Measurements from ENCODE around the gene TSACC. TPM values are rescaled to one million over a fixed set of nuclear protein-coding genes. Genes with fewer than 3 reads are reported as not detected.
A peak's percentile ranks its signal among the peaks of the same experiment; 100 is the strongest.

TSACC gene
- total RNA-seq, 1 donor from 2014 or later: not detected

- Mint-ChIP-seq H3K36me3 (ENCODE audit: low read depth) (peaks cover 1% of the 10 kb centered on the region), H3K4me1 (ENCODE audit: low read depth) (peaks cover 3% of the 10 kb centered on the region), H3K27me3 (ENCODE audit: low read depth) (peaks cover 45% of the 10 kb centered on the region), H3K27ac (ENCODE audit: unreplicated experiment) (no peak overlapping the region), H3K4me3 (ENCODE audit: unreplicated experiment) (no peak overlapping the region), H3K9me3 (ENCODE audit: low read depth) (no peaks in the 10 kb centered on the region)
- no peak for TF ChIP-seq CTCF (IDR thresholded peaks at IDR 0.05)
- DNase-seq (ENCODE audit: low spot score): no peak
Measured at GRCh38 chr1:156358641-156359040, 20.3 kb downstream of the TSACC start.

- Mint-ChIP-seq H3K36me3 (ENCODE audit: low read depth) (peaks cover 1% of the 10 kb centered on the region), H3K9me3 (ENCODE audit: low read depth) (no peaks in the 10 kb centered on the region), H3K4me1 (ENCODE audit: low read depth) (peaks cover 3% of the 10 kb centered on the region), H3K27me3 (ENCODE audit: low read depth) (peaks cover 46% of the 10 kb centered on the region), H3K4me3 (ENCODE audit: unreplicated experiment) (no peak overlapping the region), H3K27ac (ENCODE audit: unreplicated experiment) (no peak overlapping the region)
- TF ChIP-seq CTCF (IDR thresholded peaks at IDR 0.05): no peak
- DNase-seq (ENCODE audit: low spot score): no peak
Measured at GRCh38 chr1:156359249-156359648, 20.9 kb downstream of the TSACC start.

GRCh38 chr1:156359973-156360372 lies 21.6 kb downstream of the TSACC start:
- Mint-ChIP-seq H3K27ac (ENCODE audit: unreplicated experiment) (no peak overlapping the region), H3K4me3 (ENCODE audit: unreplicated experiment) (no peak overlapping the region), H3K36me3 (ENCODE audit: low read depth) (peaks cover 1% of the 10 kb centered on the region), H3K4me1 (ENCODE audit: low read depth) (peaks cover 3% of the 10 kb centered on the region), H3K27me3 (ENCODE audit: low read depth) (peaks cover 44% of the 10 kb centered on the region), H3K9me3 (ENCODE audit: low read depth) (no peaks in the 10 kb centered on the region)
- TF ChIP-seq CTCF (IDR thresholded peaks at IDR 0.05): peak; percentile 53
- DNase-seq (ENCODE audit: low spot score): no peak

GRCh38 chr1:156360534-156360933 lies 22.2 kb downstream of the TSACC start:
- H3K27me3 Mint-ChIP-seq (ENCODE audit: low read depth): peaks cover 47% of the 10 kb centered on the region

GRCh38 chr1:156365754-156366153 lies 27.4 kb downstream of the TSACC start:
- DNase-seq (ENCODE audit: low spot score): no peak
- no peak for TF ChIP-seq CTCF (IDR thresholded peaks at IDR 0.05)
- no peaks in the 10 kb centered on the region for H3K36me3 Mint-ChIP-seq (ENCODE audit: low read depth)
- no peak overlapping the region for H3K4me3 Mint-ChIP-seq (ENCODE audit: unreplicated experiment)
- peaks cover 28% of the 10 kb centered on the region for H3K27me3 Mint-ChIP-seq (ENCODE audit: low read depth)
- H3K9me3 Mint-ChIP-seq (ENCODE audit: low read depth): no peaks in the 10 kb centered on the region
- H3K27ac Mint-ChIP-seq (ENCODE audit: unreplicated experiment): no peak overlapping the region
- peaks cover 6% of the 10 kb centered on the region for H3K4me1 Mint-ChIP-seq (ENCODE audit: low read depth)

More at GRCh38 chr1:156360534-156360933, 22.2 kb downstream of the TSACC start:
- Mint-ChIP-seq H3K27ac (ENCODE audit: unreplicated experiment) (no peak overlapping the region), H3K4me1 (ENCODE audit: low read depth) (peaks cover 3% of the 10 kb centered on the region), H3K36me3 (ENCODE audit: low read depth) (peaks cover 1% of the 10 kb centered on the region), H3K9me3 (ENCODE audit: low read depth) (no peaks in the 10 kb centered on the region), H3K4me3 (ENCODE audit: unreplicated experiment) (no peak overlapping the region)
- DNase-seq (ENCODE audit: low spot score): no peak
- TF ChIP-seq CTCF (IDR thresholded peaks at IDR 0.05): no peak
